NK-92 (cell line): ENCODE data around the gene PAK1IP1.
"Not testable (repeated sequence)": the region's sequence is repeated elsewhere in the genome, so short reads cannot be mapped to it uniquely, and the experiment has no call there.

Experiments
- DNase-seq: peaks from one replicate; lab custom pipeline; 2025; ENCODE audit not compliant: unreplicated experiment; lab: John Stamatoyannopoulos, UW

The PAK1IP1 gene

GRCh38 chr6:10692965-10693538, 1.7 kb upstream of the PAK1IP1 start:
- no peak for DNase-seq

DNA sequence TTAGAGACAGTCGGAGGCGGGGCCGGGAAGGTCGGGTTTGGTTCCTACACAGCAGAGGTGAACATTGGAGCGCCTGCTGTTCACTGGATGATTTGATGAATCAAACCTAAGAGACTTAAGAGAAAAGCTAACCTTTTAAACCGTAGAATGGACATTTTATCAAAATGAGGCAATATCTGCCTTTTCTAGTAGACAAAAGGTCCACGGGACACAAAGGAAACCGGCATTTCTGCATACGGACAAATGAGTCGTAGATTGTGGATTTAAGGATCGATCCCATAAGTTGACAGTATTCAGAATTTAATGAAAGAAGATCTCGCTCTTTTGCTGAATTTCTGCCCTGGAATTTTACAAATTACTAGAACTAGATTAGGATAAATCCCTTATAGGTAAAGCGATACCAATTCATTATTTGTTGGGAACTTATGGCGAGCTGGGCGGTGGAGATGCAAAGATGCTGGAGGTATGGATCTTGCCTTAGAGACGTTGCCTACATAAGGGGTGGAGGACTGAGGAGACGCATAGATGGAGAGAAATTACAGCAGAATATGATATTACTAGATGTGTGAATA, 400 bp downstream of the PAK1IP1 start:
- no peak for DNase-seq

GRCh38 chr6:10696655-10697054, 1.9 kb downstream of the PAK1IP1 start:
- no peak for DNase-seq

DNA sequence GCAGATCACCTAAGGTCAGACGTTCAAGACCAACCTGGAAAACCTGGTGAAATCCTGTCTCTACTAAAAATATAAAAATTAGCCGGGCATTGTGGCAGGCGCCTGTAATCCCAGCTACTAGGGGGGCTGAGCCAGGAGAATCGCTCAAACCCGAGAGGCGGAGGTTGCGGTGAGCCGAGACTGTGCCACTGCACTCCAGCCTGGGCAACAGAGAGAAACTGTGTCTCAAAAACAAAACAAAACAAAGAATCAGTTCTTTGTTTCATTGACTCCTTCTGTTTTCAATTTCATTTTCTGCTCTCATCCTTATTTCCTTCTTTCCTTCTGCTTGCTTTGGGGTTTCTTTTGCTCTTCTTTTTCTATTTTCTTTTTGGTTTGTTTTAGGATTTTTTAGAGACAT, 19.2 kb downstream of the PAK1IP1 start:
- no peak for DNase-seq

DNA sequence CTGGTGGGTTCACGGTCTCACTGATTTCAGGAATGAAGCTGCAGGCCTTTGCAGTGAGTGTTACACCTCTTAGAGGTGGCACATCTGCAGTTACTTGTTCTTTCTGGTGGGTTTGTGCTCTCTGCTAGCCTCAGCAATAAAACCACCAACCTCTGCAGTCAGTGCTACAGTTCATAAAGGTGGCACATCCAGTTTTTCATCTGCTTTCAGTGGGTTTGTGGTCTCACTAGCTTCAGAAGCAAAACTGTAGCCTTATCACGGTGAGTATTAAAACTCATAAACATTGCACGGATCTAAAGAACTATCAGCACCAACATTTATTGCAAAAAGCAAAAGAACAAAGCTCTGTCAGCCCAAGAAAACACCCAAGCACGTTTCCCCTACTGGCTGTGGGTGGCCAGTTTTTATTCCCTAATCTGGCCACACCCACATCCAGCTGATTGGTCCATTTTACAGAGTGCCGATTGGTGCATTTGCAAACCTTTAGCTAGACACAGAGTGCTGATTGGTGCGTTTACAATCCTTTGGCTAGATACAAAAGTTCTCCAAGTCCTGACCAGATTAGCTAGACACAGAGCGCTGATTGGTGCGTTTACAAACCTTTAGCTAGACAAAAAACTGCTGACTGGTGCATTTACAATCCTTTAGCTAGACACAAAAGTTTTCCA, 24.7 kb downstream of the PAK1IP1 start:
- no peak for DNase-seq

GRCh38 chr6:10719964-10720264, 25.1 kb downstream of the PAK1IP1 start:
- DNase-seq = no peak

- DNase-seq = no peak
These were observed 25.6 kb downstream of the PAK1IP1 start for GRCh38 chr6:10720265-10720959.

DNA sequence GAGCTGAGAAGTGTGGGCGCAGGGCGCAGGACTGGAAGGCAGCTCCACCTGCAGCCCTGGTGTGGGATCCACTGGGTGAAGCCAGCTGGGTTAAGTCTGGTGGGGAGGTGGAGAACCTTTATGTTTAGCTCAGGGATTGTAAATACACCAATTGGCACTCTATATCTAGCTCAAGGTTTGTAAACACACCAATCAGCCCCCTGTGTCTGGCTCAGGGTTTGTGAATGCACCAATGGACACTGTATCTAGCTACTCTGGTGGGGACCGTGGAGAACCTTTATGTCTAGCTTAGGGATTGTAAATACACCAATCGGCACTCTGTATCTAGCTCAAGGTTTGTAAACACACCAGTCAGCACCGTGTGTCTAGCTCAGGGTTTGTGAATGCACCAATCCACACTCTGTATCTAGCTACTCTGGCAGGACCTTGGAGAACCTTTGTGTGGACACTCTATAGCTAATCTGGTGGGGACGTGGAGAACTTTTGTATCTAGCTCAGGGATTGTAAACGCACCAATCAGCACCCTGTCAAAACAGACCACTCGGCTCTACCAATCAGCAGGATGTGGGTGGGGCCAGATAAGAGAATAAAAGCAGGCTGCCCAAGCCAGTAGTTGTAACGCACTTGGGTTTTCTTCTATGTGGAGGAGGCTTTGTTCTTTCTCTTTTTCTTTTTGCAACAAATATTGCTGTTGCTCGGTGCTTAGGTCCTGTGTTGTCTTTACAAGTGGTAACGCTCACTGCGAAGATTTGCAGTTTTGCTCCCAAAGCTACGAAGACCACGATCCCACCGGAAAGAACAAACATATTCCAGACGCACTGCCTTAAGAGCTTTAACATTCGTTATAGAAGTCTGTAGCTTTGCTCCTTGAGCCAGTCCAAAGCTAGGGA, 26.4 kb downstream of the PAK1IP1 start:
- DNase-seq = not testable (repeated sequence)

DNA sequence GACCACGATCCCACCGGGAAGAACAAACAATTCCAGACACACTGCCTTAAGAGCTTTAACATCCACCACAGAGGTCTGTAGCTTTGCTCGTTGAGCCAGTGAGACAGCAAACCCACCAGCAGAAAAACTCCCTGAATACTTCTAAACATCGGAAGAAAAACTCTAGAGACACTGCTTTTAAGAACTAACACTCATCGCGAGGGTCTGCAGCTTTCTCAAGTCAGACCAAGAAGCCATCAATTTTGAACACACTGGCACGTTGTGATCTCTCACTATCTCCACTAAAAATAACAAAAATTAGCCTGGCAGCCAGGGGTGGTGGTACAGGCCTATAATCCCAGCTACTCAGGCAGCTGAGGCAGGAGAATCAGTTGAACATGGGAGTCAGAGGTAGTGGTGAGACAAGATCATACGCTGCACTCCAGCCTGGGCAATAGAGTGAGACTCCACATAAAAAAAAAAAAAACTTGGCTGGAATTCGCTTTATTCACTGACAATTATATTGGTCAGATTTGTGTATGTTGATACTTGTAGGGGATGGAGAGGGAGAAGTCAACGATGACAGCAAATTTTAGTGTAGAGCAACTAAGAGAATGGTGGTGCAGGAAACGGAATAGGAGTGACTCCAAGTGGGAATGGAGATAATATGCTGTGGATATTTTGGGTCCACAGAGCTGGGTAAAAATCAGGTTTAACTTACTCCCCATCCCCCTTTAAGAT, 27.2 kb downstream of the PAK1IP1 start:
- no peak for DNase-seq

DNA sequence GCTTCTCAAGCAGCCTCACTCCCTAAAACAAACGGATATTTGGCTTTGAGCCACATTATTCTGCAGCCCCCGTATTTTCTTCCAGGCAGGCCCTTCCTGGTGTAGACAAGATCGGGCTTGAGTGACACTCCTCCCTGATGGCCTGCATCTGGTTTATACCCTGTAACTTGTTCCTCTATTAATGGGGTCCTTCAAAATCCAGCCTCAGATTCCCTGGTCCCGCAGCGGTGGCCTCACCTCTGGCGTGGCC, 27.7 kb downstream of the PAK1IP1 start:
- no peak for DNase-seq

- no peak for DNase-seq
These were observed 28.2 kb downstream of the PAK1IP1 start, which contains the start of gene TMEM14C for GRCh38 chr6:10722820-10723566. TSS of gene TMEM14C (plus strand) at chr6:10723070. CDS start at chr6:10724614, 1,544 bp downstream.

DNA sequence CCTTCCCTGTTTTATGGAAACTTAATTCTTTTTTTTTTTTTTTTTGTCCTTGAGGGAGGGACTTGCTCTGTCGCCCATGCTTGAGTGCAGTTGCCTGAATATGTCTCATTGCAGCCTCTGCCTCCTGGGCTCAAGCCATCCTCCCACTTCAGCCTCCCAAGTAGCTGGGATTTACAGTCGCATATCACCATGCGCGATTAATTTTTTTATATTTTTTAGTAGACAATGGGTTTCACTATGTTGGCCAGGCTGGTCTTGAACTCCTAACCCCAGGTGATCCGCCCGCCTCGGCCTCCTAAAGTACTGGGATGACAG, 28.8 kb downstream of the PAK1IP1 start:
- DNase-seq = no peak

DNA sequence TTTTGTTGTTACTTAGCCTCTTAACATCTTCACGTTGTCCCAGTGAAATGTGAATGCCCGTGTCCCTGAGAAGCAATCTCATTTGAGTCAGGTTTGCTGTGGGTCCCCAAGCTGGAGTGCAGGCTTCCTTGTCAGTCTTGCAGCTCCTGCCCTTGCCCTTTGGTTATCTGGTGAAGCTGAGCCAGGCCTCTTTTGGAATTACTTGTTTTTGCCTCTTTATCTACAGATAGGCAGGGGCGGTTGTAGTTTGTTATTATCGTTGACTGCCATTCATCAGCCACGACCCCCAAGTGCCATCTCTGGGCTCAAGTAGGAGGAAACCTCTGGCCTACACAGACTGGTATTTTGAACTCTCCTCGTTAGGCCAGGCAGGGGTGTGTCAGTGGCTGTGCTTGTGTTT, 30.3 kb downstream of the PAK1IP1 start:
- DNase-seq = no peak

DNA sequence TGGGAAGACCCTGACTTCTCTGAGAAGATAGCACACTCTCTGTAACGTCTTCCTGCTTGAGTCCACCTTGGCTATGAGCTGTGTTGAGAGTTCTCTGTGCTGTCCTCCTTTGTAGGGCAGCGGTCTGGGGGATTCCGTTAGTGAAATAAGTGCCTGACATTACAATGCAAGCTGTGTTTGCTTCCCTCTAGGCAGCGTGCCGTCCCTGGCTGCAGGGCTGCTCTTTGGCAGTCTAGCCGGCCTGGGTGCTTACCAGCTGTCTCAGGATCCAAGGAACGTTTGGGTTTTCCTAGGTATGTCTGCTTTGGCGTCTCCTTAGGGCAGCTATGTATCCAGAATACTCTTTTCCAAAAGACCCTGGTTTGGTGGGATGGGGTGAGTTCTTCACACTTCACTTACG, 30.9 kb downstream of the PAK1IP1 start:
- DNase-seq = no peak

DNA sequence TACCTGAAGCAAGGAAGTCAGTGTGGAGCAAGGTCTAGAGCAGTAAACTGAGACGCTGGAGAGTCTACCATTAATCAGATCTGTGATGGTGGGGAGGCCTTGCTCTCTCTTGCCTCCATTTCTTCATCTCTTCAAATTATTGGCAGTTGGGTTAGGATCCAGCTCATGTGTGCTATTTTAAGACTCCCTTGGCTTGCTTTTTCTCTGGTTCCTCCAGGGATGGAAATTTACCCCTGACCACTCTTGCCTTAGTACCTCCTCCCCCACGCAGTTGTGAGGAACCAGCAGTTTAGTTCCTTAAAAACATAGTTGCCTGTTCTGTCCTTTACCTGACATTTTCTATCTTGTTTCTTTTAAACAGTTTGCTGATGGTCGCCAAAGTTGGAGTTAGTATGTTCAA, 35.5 kb downstream of the PAK1IP1 start:
- DNase-seq = no peak

- DNase-seq = no peak
These were observed 38.5 kb downstream of the PAK1IP1 start for GRCh38 chr6:10733151-10733715.

DNA sequence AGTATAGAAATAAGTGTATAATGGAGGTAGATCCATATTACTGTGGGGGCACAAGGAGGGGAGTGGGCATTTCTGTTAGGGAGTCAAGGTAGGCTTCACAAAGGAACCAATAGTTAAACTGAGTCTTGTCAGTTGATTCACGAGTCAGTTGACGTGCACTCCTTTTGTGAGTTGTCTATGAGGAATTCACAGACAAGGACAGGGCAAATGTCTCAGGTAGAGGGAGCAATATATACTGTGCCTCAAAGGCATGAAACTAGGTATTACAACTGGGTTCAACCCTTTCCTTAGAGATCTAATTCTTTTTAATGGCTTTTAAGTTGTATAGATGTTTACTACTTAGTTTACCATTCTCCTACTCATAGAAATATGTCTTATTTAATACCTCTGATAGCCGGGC, 39.1 kb downstream of the PAK1IP1 start:
- DNase-seq = no peak

DNA sequence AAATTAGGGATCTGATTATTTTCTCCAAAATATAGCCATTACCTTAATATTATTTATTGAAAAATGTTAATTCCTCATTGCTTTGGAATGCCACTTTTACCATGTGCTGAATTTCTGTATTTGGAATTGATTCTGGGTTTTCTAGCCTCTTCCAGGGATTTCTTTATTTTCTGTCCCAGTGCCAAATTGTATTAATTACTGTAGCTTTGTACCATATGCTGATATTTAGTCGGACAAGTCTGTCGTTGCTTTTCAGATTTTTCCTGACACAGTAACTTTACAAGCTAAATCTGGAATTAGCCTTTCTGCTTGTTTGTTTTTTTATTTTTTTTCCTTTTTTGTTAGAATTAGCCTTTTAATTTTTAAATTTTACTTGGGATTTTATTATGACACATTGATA, 42.0 kb downstream of the PAK1IP1 start:
- no peak for DNase-seq

DNA sequence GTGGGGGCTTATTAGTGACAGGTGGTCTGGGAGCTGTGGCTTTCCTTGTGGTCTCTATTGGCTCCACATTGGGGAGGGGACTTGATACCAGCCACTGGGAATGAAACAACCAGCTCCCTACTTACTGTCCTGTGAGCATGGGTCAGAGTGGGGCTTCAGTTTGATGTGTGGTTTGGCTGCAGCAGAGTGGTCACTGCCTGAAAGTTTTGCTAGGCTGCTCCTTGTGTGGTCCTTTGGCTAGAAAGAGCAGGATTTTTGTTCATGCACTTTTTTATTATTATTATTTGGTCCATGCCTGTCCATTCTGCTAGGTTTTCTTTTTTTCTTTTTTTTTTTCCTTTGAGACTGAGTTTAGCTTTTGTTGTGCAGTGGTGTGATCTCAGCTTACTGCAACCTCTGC, 45.3 kb downstream of the PAK1IP1 start:
- no peak for DNase-seq

- DNase-seq = not testable (repeated sequence)
These were observed 46.9 kb downstream of the PAK1IP1 start for GRCh38 chr6:10741643-10742042.
